SU-DHL-6 (cell line): ENCODE measurements around the gene ALDH1L2.

ENCODE experiments used
- H2AFZ ChIP-seq: fragments of 200-600 bp; sonication (generic); 2 replicates; pipeline ENCODE4 v1.6.1; 2014; ENCODE audit warnings: low read depth, mild to moderate bottlenecking, moderate library complexity, mixed read lengths, antibody characterized with exemption, low read length; ENCODE audit not compliant: severe bottlenecking
- H3F3A ChIP-seq: fragments of 200-600 bp; shearing (Covaris generic); 2 replicates; pipeline ENCODE4 v1.6.0; 2016; ENCODE audit warnings: antibody characterized with exemption, mild to moderate bottlenecking; ENCODE audit not compliant: insufficient read depth
- H3K27ac ChIP-seq: fragments of 200-600 bp; sonication (generic); 2 replicates; pipeline ENCODE4 v1.5.1; 2016; ENCODE audit warnings: low read depth, mild to moderate bottlenecking, low read length, moderate library complexity, mixed read lengths
- H3K27me3 ChIP-seq: fragments of 200-600 bp; sonication (generic), shearing (Covaris generic); 2 replicates; pipeline ENCODE4 v1.6.0; 2014; ENCODE audit warnings: mild to moderate bottlenecking, low read length
- H3K36me3 ChIP-seq: fragments of 200-600 bp; sonication (generic); 2 replicates; pipeline ENCODE4 v1.6.1; 2014; ENCODE audit warnings: mild to moderate bottlenecking, low read length, mixed read lengths
- H3K4me2 ChIP-seq: fragments of 300-600, 200-600 bp; shearing (Covaris generic), sonication (generic); 2 replicates; pipeline ENCODE4 v1.6.0; 2014; ENCODE audit warnings: low read length, low read depth, mild to moderate bottlenecking; ENCODE audit not compliant: poor library complexity, severe bottlenecking
- H3K4me3 ChIP-seq: fragments of 200-600 bp; sonication (generic); 2 replicates; pipeline ENCODE4 v1.5.1; 2014; ENCODE audit warnings: antibody characterized with exemption, low read length, mild to moderate bottlenecking, mixed read lengths; ENCODE audit not compliant: insufficient read depth, poor library complexity, severe bottlenecking
- H3K79me2 ChIP-seq: fragments of 200-600 bp; sonication (generic); 2 replicates; pipeline ENCODE4 v1.6.1; 2014; ENCODE audit warnings: mild to moderate bottlenecking, low read length, moderate library complexity; ENCODE audit not compliant: insufficient read depth
- H3K9ac ChIP-seq: fragments of 200-600 bp; sonication (generic); 2 replicates; pipeline ENCODE4 v1.7.0; 2014; ENCODE audit warnings: mild to moderate bottlenecking, low read length
- H3K9me2 ChIP-seq: fragments of 200-600 bp; sonication (generic); replicated peaks from 2 replicates; pipeline ENCODE4 v1.6.1; 2014; ENCODE audit warnings: low read length; ENCODE audit not compliant: insufficient read depth
- H3K9me3 ChIP-seq: fragments of 200-600 bp; sonication (generic); 2 replicates; pipeline ENCODE4 v1.6.1; 2014; ENCODE audit warnings: low read length, mixed read lengths; ENCODE audit not compliant: insufficient read depth
- H4K20me1 ChIP-seq: fragments of 200-600 bp; sonication (generic); 2 replicates; pipeline ENCODE4 v1.6.1; 2014; ENCODE audit warnings: low read depth, mild to moderate bottlenecking, antibody characterized with exemption, low read length, moderate library complexity, mixed read lengths
- EZH2phosphoT487 ChIP-seq: fragments of 200-600 bp; sonication (generic), shearing (Covaris generic); conservative IDR thresholded peaks from 2 replicates; pipeline ENCODE4 v1.6.1; 2018; ENCODE audit warnings: mild to moderate bottlenecking, antibody characterized with exemption, low read length, moderate library complexity, mixed read lengths
- TF ChIP-seq, protein P1 (sequence below): fragments of 200-600 bp; sonication (generic); IDR thresholded peaks from one replicate; pipeline ENCODE4 v1.5.1; 2017; ENCODE audit warnings: antibody characterized with exemption, mild to moderate bottlenecking, low read length, moderate library complexity; ENCODE audit not compliant: insufficient read depth, poor library complexity, severe bottlenecking

ALDH1L2 gene

DNA sequence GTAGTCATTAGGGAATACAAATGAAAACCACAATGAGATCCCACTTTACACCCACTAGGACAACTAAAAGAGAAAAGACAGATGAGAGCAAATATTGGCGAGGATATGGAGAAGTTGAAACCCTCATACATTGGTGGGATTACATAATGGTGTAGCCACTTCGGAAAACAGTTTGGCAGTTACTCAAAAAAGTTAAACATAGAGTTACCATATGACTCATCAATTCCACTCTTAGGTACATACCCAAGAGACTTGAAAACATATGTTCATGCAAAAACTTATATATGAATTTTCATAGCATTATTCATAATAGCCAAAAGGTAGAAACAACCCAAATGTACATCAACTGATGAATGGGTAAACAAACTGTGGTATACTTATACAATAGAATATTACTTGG is 27.1 kb downstream of the ALDH1L2 start:
- Histone ChIP-seq H3K36me3 (no peaks in the 10 kb centered on the region), H3K4me2 (no peak overlapping the region), H3K9ac (no peak overlapping the region), H3F3A (no peaks in the 10 kb centered on the region), H3K27me3 (no peaks in the 10 kb centered on the region), H3K4me3 (no peak overlapping the region), H3K9me2 (no peaks in the 10 kb centered on the region), H3K27ac (no peak overlapping the region), H3K79me2 (no peaks in the 10 kb centered on the region), H4K20me1 (no peaks in the 10 kb centered on the region), H2AFZ (no peak overlapping the region), H3K9me3 (peaks cover 6% of the 10 kb centered on the region; the same call in 1 of the 2 replicates)
- TF ChIP-seq EZH2phosphoT487 = no peak
- TF ChIP-seq, protein P1, sequence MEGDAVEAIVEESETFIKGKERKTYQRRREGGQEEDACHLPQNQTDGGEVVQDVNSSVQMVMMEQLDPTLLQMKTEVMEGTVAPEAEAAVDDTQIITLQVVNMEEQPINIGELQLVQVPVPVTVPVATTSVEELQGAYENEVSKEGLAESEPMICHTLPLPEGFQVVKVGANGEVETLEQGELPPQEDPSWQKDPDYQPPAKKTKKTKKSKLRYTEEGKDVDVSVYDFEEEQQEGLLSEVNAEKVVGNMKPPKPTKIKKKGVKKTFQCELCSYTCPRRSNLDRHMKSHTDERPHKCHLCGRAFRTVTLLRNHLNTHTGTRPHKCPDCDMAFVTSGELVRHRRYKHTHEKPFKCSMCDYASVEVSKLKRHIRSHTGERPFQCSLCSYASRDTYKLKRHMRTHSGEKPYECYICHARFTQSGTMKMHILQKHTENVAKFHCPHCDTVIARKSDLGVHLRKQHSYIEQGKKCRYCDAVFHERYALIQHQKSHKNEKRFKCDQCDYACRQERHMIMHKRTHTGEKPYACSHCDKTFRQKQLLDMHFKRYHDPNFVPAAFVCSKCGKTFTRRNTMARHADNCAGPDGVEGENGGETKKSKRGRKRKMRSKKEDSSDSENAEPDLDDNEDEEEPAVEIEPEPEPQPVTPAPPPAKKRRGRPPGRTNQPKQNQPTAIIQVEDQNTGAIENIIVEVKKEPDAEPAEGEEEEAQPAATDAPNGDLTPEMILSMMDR = no peak

DNA sequence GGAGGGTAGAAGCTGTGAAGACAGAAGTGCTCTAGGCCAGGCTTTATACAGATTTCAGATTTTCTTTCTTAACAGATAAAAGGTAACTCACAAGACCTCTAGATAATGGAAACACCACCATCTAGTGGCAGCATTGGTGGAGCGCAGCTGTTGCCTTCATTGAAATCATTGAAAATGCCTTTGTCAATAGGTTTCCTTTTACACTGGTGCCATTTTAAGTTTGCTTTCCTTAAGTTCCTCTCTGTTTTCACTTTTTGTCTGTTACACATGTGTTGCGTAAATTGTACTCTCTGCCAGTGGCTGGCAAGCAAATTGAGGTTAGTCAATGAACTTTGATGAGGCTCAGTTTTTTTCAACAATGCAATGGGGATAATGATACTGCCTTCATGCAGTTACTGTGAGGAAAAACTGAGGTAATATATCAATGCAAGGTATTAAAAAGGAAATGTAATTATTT is 31.1 kb downstream of the ALDH1L2 start:
- H3K36me3 ChIP-seq = no peaks in the 10 kb centered on the region
- H2AFZ ChIP-seq = no peak overlapping the region
- H3K79me2 ChIP-seq = no peaks in the 10 kb centered on the region
- TF ChIP-seq, protein P1 = peak; percentile 74
- no peak for TF ChIP-seq EZH2phosphoT487
- H3K9me3 ChIP-seq = peaks cover 6% of the 10 kb centered on the region; the same call in 1 of the 2 replicates
- H3K27me3 ChIP-seq = no peaks in the 10 kb centered on the region
- H3K4me2 ChIP-seq = no peak overlapping the region
- no peaks in the 10 kb centered on the region for H4K20me1 ChIP-seq
- no peak overlapping the region for H3K9ac ChIP-seq
- no peaks in the 10 kb centered on the region for H3F3A ChIP-seq
- H3K9me2 ChIP-seq = no peaks in the 10 kb centered on the region
- no peak overlapping the region for H3K4me3 ChIP-seq
- no peak overlapping the region for H3K27ac ChIP-seq

DNA sequence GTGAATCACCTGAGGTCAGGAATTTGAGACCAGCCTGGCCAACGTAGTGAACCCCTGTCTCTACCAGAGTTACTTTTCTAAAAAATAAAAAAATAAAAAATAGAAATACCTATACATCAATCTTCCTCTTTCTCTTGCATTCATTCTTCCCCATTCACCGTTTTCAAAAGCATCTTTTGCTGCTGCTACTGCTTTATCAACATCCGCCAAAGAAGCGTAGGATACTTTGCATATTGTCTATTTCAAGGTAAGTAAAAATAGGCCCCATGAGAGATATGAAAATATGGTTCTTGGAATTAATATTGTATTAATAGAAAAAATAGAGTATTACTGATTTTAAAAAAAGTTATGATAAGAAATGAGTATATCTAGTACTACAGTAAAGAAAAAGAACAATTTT is 32.3 kb downstream of the ALDH1L2 start:
- Histone ChIP-seq H3K36me3 (no peaks in the 10 kb centered on the region), H3K4me2 (no peak overlapping the region), H3K9me2 (no peaks in the 10 kb centered on the region), H3K79me2 (no peaks in the 10 kb centered on the region), H2AFZ (no peak overlapping the region), H3K4me3 (no peak overlapping the region), H3K9me3 (peaks cover 6% of the 10 kb centered on the region; the same call in 1 of the 2 replicates), H4K20me1 (no peaks in the 10 kb centered on the region), H3K27ac (no peak overlapping the region), H3F3A (no peaks in the 10 kb centered on the region), H3K9ac (no peak overlapping the region), H3K27me3 (no peaks in the 10 kb centered on the region)
- no peak for TF ChIP-seq EZH2phosphoT487
- TF ChIP-seq, protein P1 = no peak

DNA sequence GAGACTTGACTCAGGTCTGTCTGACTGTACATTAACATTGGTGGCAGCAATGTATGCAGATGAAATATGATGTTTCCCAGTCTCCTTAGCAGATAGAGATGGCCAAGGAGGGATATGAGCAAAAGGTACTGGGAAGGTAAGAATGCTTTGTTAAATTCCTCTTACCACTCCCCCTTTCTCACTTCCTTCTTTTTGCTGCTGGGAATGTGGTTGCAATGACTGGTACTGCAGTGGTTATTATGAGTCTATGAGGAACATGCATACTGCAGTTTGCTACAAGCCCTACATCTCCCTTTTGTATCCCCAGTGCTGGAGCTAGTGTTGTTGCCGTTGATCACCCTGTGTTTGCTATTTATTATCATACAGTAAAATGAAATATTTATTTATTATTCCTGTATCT is 35.9 kb downstream of the ALDH1L2 start:
- H3K9ac ChIP-seq = no peak overlapping the region
- no peaks in the 10 kb centered on the region for H3K27me3 ChIP-seq
- no peak overlapping the region for H3K4me3 ChIP-seq
- H3K36me3 ChIP-seq = no peaks in the 10 kb centered on the region
- no peak overlapping the region for H3K27ac ChIP-seq
- no peaks in the 10 kb centered on the region for H3K79me2 ChIP-seq
- no peak for TF ChIP-seq EZH2phosphoT487
- TF ChIP-seq, protein P1 = no peak
- H3K9me3 ChIP-seq = no peaks in the 10 kb centered on the region
- no peak overlapping the region for H2AFZ ChIP-seq
- H3K9me2 ChIP-seq = no peaks in the 10 kb centered on the region
- H3F3A ChIP-seq = no peaks in the 10 kb centered on the region
- no peaks in the 10 kb centered on the region for H4K20me1 ChIP-seq
- H3K4me2 ChIP-seq = no peak overlapping the region
